Calu3 (cell line): Measurements from ENCODE around the gene ZNF324B. TPM values are rescaled to one million over a fixed set of nuclear protein-coding genes. Genes with fewer than 3 reads are reported as not detected.
"Not testable (repeated sequence)": the region's sequence is repeated elsewhere in the genome, so short reads cannot be mapped to it uniquely, and the experiment has no call there.

Source experiments
- BruUV-seq: library from RNA; stranded (reverse); fragments of 400-500 nt; replicated peaks from 2 replicates; lab custom pipeline; 2021; lab: Mats Ljungman, UMichigan
- CTCF ChIA-PET: fragments of 300-600 bp; sonication (Branson Sonifier 250); formaldehyde crosslinking; loops from one replicate; lab custom pipeline; 2022; ENCODE audit warnings: antibody characterized with exemption; lab: Charles Lee
- DNase-seq: peaks from one replicate; pipeline ENCODE4 v3.0.0; 2022
- H3K27ac Mint-ChIP-seq: one replicate; pipeline ENCODE4 v1.8.0; 2022; ENCODE audit warnings: mixed read lengths; ENCODE audit not compliant: unreplicated experiment
- H3K27me3 Mint-ChIP-seq: one replicate; pipeline ENCODE4 v1.8.0; 2022; ENCODE audit warnings: mixed read lengths; ENCODE audit not compliant: unreplicated experiment
- H3K36me3 Mint-ChIP-seq: one replicate; pipeline ENCODE4 v1.8.0; 2022; ENCODE audit warnings: mild to moderate bottlenecking, moderate library complexity, mixed read lengths; ENCODE audit not compliant: insufficient read depth, unreplicated experiment
- H3K4me1 Mint-ChIP-seq: one replicate; pipeline ENCODE4 v1.8.0; 2022; ENCODE audit warnings: mild to moderate bottlenecking, low read depth, mixed read lengths; ENCODE audit not compliant: unreplicated experiment
- H3K4me3 Mint-ChIP-seq: one replicate; pipeline ENCODE4 v1.8.0; 2022; ENCODE audit warnings: mild to moderate bottlenecking, low read depth, moderate library complexity, mixed read lengths; ENCODE audit not compliant: unreplicated experiment
- H3K9me3 Mint-ChIP-seq: one replicate; pipeline ENCODE4 v1.8.0; 2022; ENCODE audit warnings: low read depth, mixed read lengths; ENCODE audit not compliant: unreplicated experiment
- CTCF ChIP-seq: fragments of 200-600 bp; IDR thresholded peaks from one replicate; pipeline ENCODE4 v1.8.0; 2022; ENCODE audit warnings: antibody characterized with exemption; ENCODE audit not compliant: unreplicated experiment
- intact Hi-C: fragments of 100-400 bp; cut with micrococcal nuclease; formaldehyde crosslinking; loops from one replicate; pipeline ENCODE4 v1.10.0; 2022; ENCODE audit not compliant: unreplicated experiment
- total RNA-seq: library from RNA; stranded (reverse); gene quantifications from 2 replicates; pipeline ENCODE4 v1.2.3, GENCODE V29; 2022

The ZNF324B gene
- total RNA-seq, 1 experiment from 2014 or later, result 13.7 TPM

GRCh38 chr19:58480481-58480830, 29.0 kb downstream of the ZNF324B start:
- TF ChIP-seq CTCF, result no peak
- Mint-ChIP-seq H3K4me1 (peaks cover 9% of the 10 kb centered on the region), H3K36me3 (peaks cover 36% of the 10 kb centered on the region), H3K4me3 (no peak overlapping the region), H3K27me3 (no peaks in the 10 kb centered on the region), H3K9me3 (no peaks in the 10 kb centered on the region), H3K27ac (no peak overlapping the region)
- no peak for DNase-seq
- intact Hi-C loops, result no loop called here
- no TSS peak for BruUV-seq
- CTCF ChIA-PET, result no interaction called here

DNA sequence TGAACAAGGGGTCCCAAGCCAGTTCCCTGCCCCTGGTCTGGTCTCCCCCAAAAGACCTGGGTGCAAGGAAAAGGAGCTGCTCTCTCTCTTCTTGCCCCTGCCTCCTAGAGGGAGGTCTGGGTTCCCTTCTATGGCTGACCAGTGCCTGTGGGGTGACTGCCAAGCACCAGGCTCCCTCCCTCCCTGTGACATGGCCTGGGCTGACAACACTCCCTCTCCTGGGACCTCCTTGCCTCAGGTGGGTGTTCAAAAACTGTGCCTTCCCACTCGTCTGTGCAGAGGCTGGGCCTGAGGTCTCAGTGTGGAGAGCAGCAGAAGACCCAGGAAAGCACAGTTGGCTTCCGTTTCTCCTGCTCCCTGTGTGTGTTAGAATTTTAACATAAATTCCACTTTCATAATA, 29.4 kb downstream of the ZNF324B start:
- CTCF ChIA-PET, result no interaction called here
- no peaks in the 10 kb centered on the region for H3K27me3 Mint-ChIP-seq
- peaks cover 9% of the 10 kb centered on the region for H3K4me1 Mint-ChIP-seq
- no peak overlapping the region for H3K27ac Mint-ChIP-seq
- no peaks in the 10 kb centered on the region for H3K9me3 Mint-ChIP-seq
- intact Hi-C loops, result no loop called here
- no peak for TF ChIP-seq CTCF
- no peak overlapping the region for H3K4me3 Mint-ChIP-seq
- no peak for DNase-seq
- BruUV-seq, result no TSS peak
- peaks cover 32% of the 10 kb centered on the region for H3K36me3 Mint-ChIP-seq

DNA sequence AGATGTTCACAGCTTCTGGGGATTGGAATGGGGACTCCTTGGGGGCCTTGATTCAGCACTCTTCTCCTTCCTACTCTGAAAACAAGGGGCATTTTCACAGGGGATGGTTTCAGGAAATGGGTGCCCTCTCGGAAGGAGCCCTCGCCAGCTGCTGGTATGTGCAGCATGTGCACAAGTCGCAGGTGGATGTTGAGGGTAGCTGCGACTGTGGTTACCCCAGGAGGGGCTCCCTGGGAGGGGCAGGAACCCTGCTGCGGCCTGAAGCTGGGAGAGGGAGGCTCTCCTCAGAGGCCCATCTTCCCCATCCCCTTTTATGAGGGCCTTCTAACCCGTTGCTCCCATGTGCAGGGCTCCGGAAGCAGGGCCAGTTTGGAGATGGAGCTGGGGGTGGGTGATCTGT, 30.9 kb downstream of the ZNF324B start:
- no TSS peak for BruUV-seq
- peaks cover 17% of the 10 kb centered on the region for H3K36me3 Mint-ChIP-seq

DNA sequence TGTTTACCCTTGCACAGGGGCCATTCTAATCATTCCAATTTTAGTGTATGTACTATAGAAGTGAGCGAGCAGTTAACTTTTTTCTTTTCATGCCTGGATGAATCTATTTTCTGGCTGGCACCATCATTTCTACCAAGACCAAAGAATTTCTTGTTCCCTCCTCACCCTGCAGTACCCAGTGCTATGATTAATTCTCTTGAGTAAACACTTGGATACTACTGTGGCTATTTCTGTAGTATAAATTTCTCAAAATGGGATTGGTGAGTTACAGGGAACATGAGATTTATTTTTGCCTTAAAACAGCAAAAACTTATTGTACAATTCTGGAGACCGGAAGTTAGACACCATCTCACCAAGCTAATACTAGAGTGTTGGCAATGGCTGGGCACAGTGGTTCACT, 32.4 kb downstream of the ZNF324B start:
- H3K4me3 Mint-ChIP-seq, result no peak overlapping the region
- H3K27ac Mint-ChIP-seq, result no peak overlapping the region
- CTCF ChIA-PET, result interaction anchor here (0.7 kb wide), 2 partner anchors 38 to 918 kb away, joined by 4 to 5 read pairs; no protein-coding TSS in a partner anchor
- peaks cover 14% of the 10 kb centered on the region for H3K36me3 Mint-ChIP-seq
- no TSS peak for BruUV-seq
- no peak for TF ChIP-seq CTCF
- H3K27me3 Mint-ChIP-seq, result no peaks in the 10 kb centered on the region
- no peaks in the 10 kb centered on the region for H3K9me3 Mint-ChIP-seq
- DNase-seq, result no peak
- intact Hi-C loops, result no loop called here
- H3K4me1 Mint-ChIP-seq, result no peaks in the 10 kb centered on the region

More for the DNA sequence above, 30.9 kb downstream of the ZNF324B start:
- no peak for DNase-seq
- Mint-ChIP-seq H3K27me3 (no peaks in the 10 kb centered on the region), H3K27ac (no peak overlapping the region), H3K4me1 (no peaks in the 10 kb centered on the region), H3K4me3 (no peak overlapping the region), H3K9me3 (no peaks in the 10 kb centered on the region)
- CTCF ChIA-PET, result no interaction called here
- intact Hi-C loops, result no loop called here
- TF ChIP-seq CTCF, result no peak

DNA sequence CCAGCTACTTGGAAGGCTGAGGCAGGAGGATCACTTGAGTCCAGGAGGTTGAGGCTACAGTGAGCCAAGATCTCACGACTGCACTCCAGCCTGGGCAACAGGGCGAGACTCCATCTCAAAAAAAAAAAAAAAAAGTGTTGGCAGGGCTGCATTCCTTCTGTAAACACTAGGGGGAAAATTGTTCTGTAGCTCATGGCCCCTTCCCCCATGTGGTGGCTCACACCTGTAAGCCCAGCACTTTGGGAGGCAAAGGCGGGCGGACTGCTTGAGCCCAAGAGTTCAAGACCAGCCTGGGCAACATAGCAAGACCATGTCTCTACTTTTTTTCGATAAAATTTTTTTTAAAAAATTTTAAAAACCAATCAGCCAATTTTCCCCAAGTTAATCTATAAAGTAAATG, 32.9 kb downstream of the ZNF324B start:
- CTCF ChIA-PET, result interaction anchor here (0.6 to 0.7 kb wide), 3 partner anchors 9 to 919 kb away, joined by 3 to 5 read pairs (median 4); no protein-coding TSS in a partner anchor

More for the DNA sequence above, 32.9 kb downstream of the ZNF324B start:
- H3K36me3 Mint-ChIP-seq, H3K27me3 Mint-ChIP-seq, intact Hi-C loops, H3K9me3 Mint-ChIP-seq, BruUV-seq, DNase-seq, H3K27ac Mint-ChIP-seq, H3K4me1 Mint-ChIP-seq, H3K4me3 Mint-ChIP-seq: not testable (repeated sequence)
